Psoas muscle (tissue), 8 donors: ENCODE measurements around the gene OCRL. TPM values are rescaled to one million over a fixed set of nuclear protein-coding genes. Genes with fewer than 3 reads are reported as not detected.
"Not testable (repeated sequence)": the region's sequence is repeated elsewhere in the genome, so short reads cannot be mapped to it uniquely, and the experiment has no call there.

Experiments used
- ATAC-seq, 4 donors: fragments of 200-7000 bp; cut with Tn5 transposase; one replicate each; pipeline ENCODE4 v1.9.1; 2020; ENCODE audit warnings: moderate library complexity in 3 of 4, mild to moderate bottlenecking in 2 of 4
- DNase-seq, 2 donors: peaks; one replicate each; pipeline ENCODE4 v3.0.0-alpha.2; 2020
- H3K27ac ChIP-seq: fragments of 200-600 bp; one replicate; pipeline ENCODE4 v1.8.0; 2022
- H3K27me3 ChIP-seq, 3 donors: fragments of 200-600 bp in 1 of 3; one replicate each; pipeline versions ENCODE4 v1.6.1 to v1.8.0; 2013 to 2022; ENCODE audit warnings: low read length in 2 of 3, mild to moderate bottlenecking in 2 of 3, moderate library complexity in 1 of 3; ENCODE audit not compliant: insufficient read depth in 3 of 3
- H3K36me3 ChIP-seq, 2 donors: fragments of 200-600 bp in 1 of 2; one replicate each; pipeline versions ENCODE4 v1.6.1 to v1.8.0; 2013 to 2022; ENCODE audit warnings: low read depth in 1 of 2, mild to moderate bottlenecking in 1 of 2, moderate library complexity in 1 of 2; ENCODE audit not compliant: insufficient read depth in 1 of 2
- H3K4me1 ChIP-seq: fragments of 200-600 bp; one replicate; pipeline ENCODE4 v1.8.0; 2022
- H3K4me3 ChIP-seq: fragments of 200-600 bp; one replicate; pipeline ENCODE4 v1.8.0; 2022; ENCODE audit warnings: mild to moderate bottlenecking
- H3K9me3 ChIP-seq: fragments of 200-600 bp; one replicate; pipeline ENCODE4 v1.8.0; 2022
- WGBS, 3 donors: extraction: QIAGEN DNeasy Blood & Tissue Kit; methylation state at CpG; one replicate each; pipeline versions ENCODE4 v1.1.6 to v1.1.7; 2013; 5-methylcytosine and 5-hydroxymethylcytosine counted together
- intact Hi-C, 2 donors: fragments of 100-400 bp; cut with DNase I; formaldehyde crosslinking; loops; one replicate each; pipeline versions ENCODE4 v1.11.0 to v1.14.2; 2022
- polyA plus RNA-seq, 3 donors: library from polyadenylated mRNA; stranded (reverse); fragments of 200-250 nt; gene quantifications; one replicate each; pipeline ENCODE4 v1.2.3, GENCODE V29; 2013
- total RNA-seq, 4 donors: library from RNA; stranded (reverse); fragmentation: NEBNext Ultra II Directional in 2 of 4; extraction: Animal tissue kit (Norgen Biotek cat#: 25700) in 2 of 4; gene quantifications; one replicate each; pipeline versions ENCODE4 v1.2.1 to v1.2.4, GENCODE V29; 2021 to 2023
- TF ChIP-seq, protein P1 (sequence below): fragments of 200-600 bp; IDR thresholded peaks from one replicate; pipeline ENCODE4 v1.8.0; 2022; ENCODE audit warnings: antibody characterized with exemption
- donor health status: healthy with polysubstance abuse.
- donor health status: DM: no; HTN: no; CAD: no; lungs with moderate emphysema.
- donor health status: Bipolar disorder and iron deficiency.
- donor health status: healthy.
- donor health status: DM: yes; HTN: yes; CAD: no.
- donor health status: DM: no; HTN: no; CAD: no.
- donor health status: DM: no; HTN: no; CAD: no.
- donor health status: DM: yes; HTN: yes; CAD: no.

OCRL gene
- total and polyA plus RNA-seq, 7 donors, result 5.1 to 14.8 (median 10.5) TPM

DNA sequence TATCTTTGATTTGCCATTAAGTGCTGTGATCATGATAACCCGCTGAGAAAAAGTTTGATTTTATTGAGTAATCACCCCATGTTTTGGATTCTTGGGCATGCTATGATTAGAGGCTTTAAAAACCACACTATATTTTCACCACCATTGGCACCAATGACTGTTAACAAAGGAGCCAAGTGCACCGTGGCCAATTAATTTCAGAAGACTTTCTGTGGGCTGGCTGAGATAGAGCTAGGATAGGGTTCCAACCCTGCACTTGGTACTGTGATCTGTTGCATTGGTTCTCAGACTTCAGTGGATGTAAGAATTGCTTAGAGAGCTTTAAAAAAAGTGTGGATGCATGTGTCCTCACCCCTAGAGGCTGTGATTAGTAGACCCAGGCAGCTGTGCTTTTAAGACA, 32.4 kb downstream of the OCRL start:
- 30 to 44% (median 40%) methylated on average over 2 of the region's 2 CpGs for WGBS, 3 donors
- H3K4me3 ChIP-seq, result no peak overlapping the region
- DNase-seq (no peak), ATAC-seq (peak in 3 of 4 donors; percentile 47 to 69 (median 48))
- no peaks in the 10 kb centered on the region for H3K9me3 ChIP-seq
- intact Hi-C loops, result no loop called here
- H3K27ac ChIP-seq, result no peak overlapping the region
- H3K36me3 ChIP-seq, result peaks cover 2 to 56% of the 10 kb centered on the region in 2 donors
- H3K27me3 ChIP-seq, result no peaks in the 10 kb centered on the region
- TF ChIP-seq, protein P1, sequence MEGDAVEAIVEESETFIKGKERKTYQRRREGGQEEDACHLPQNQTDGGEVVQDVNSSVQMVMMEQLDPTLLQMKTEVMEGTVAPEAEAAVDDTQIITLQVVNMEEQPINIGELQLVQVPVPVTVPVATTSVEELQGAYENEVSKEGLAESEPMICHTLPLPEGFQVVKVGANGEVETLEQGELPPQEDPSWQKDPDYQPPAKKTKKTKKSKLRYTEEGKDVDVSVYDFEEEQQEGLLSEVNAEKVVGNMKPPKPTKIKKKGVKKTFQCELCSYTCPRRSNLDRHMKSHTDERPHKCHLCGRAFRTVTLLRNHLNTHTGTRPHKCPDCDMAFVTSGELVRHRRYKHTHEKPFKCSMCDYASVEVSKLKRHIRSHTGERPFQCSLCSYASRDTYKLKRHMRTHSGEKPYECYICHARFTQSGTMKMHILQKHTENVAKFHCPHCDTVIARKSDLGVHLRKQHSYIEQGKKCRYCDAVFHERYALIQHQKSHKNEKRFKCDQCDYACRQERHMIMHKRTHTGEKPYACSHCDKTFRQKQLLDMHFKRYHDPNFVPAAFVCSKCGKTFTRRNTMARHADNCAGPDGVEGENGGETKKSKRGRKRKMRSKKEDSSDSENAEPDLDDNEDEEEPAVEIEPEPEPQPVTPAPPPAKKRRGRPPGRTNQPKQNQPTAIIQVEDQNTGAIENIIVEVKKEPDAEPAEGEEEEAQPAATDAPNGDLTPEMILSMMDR, result no peak
- H3K4me1 ChIP-seq, result peaks cover 4% of the 10 kb centered on the region

DNA sequence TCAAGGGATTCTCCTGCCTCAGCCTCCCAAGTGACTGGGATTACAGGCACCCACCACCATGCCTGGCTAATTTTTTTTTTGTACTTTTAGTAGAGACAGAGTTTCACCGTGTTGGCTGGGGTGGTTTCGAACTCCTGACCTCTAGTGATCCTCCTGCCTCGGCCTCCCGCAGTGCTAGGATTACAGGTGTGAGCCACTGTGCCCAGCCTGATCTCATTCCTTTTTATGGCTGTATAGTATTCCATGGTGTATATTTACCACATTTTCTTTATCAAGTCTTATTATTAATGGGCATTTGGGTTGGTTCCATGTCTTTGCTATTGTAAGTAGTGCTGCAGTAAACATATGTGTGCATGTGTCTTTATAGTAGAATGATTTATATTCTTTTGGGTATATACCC, 33.6 kb downstream of the OCRL start:
- H3K27me3 ChIP-seq, DNase-seq, intact Hi-C loops, H3K27ac ChIP-seq, ATAC-seq, H3K4me3 ChIP-seq, H3K4me1 ChIP-seq, H3K9me3 ChIP-seq: not testable (repeated sequence)
- WGBS, 3 donors, result 72 to 99% (median 93%) methylated on average over 4 of the region's 4 CpGs
- peaks cover 2 to 52% of the 10 kb centered on the region in 2 donors for H3K36me3 ChIP-seq

DNA sequence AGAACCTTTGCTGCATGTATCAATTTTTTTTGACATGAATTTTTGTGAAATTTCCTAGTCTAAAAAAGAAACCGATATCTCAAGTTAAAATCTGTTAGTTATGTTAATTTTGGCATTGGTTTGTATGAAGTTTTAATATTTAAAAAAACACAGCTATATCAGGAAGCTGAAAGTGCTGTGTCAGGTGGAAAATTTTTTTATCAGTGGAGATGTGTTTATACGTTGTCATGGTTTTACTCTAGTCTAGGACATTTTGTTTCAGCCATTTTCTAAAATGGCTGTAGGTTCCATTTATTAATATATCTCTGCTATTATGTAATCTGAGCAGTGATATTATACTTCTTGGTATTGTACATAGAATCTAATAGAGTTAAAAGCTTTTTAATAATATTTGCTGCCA, 34.2 kb downstream of the OCRL start:
- intact Hi-C loops, result no loop called here
- Histone ChIP-seq H3K4me1 (peaks cover 4% of the 10 kb centered on the region), H3K27ac (no peak overlapping the region), H3K4me3 (no peak overlapping the region), H3K9me3 (no peaks in the 10 kb centered on the region), H3K27me3 (no peaks in the 10 kb centered on the region), H3K36me3 (peaks cover 2 to 47% of the 10 kb centered on the region in 2 donors)
- TF ChIP-seq, protein P1, result no peak
- no peak for DNase-seq
- WGBS, 3 donors, result 78 to 86% (median 79%) methylated on average over 2 of the region's 2 CpGs
- no peak for ATAC-seq

DNA sequence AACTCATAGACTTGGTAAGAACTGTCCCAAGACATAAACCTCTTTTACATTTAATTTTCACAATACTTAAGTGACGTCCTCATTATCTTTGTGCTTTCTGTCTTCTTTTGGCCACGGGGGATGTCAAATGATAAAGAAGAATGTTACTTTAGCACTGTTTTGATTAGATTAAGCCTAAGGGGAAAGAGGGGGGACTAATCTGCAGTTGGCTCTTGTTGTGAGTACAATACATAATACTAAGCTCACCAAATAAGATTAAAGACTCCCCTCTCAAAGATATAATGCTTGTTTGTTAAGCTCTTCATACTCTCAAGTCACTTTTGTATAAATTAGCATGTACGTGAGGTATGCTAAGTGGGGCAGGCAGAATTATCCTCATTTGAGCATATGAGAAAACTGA, 36.5 kb downstream of the OCRL start:
- Histone ChIP-seq H3K4me1 (peaks cover 4% of the 10 kb centered on the region), H3K4me3 (no peak overlapping the region), H3K36me3 (peaks cover 2 to 34% of the 10 kb centered on the region in 2 donors), H3K27me3 (no peaks in the 10 kb centered on the region), H3K9me3 (no peaks in the 10 kb centered on the region), H3K27ac (no peak overlapping the region)
- TF ChIP-seq, protein P1, result no peak
- no peak for DNase-seq
- 66 to 94% (median 89%) methylated on average over 3 of the region's 3 CpGs for WGBS, 3 donors
- ATAC-seq, result no peak
- intact Hi-C loops, result no loop called here

DNA sequence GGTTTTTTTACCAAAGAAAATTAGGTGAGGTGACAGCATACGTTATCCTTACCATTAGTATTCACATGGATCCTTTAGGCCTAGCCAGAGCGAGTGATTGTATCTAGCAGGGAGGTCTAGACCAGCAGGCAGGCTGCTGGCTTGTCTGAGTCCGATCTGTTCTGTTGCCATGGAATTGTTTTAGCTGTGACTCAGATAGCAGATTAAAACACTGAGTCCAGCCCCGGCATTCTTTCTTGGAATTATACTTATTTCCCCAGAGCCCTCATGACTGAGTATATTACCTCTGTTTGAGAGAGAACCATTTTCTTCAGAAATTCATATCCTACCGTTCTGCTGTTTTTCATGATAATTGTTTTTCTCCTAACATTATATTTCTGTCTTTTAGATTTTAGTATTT, 37.4 kb downstream of the OCRL start:
- Histone ChIP-seq H3K4me1 (peaks cover 4% of the 10 kb centered on the region), H3K4me3 (no peak overlapping the region), H3K9me3 (no peaks in the 10 kb centered on the region), H3K27ac (no peak overlapping the region), H3K27me3 (peaks cover 0 to 3% (median 0%) of the 10 kb centered on the region in 3 donors), H3K36me3 (peaks cover 0 to 34% of the 10 kb centered on the region in 2 donors)
- 53 to 67% (median 65%) methylated on average over 5 of the region's 5 CpGs for WGBS, 3 donors
- ATAC-seq, result peak in 3 of 4 donors; percentile 50 to 77 (median 53)
- TF ChIP-seq, protein P1, result no peak
- no peak for DNase-seq
- intact Hi-C loops, result no loop called here
